ENCODE measurements around the gene ARHGAP30. TPM values are rescaled to one million over a fixed set of nuclear protein-coding genes. Genes with fewer than 3 reads are reported as not detected.

ARHGAP30 gene
- total and polyA plus RNA-seq, 4 donors = 10.5 to 66.3 (median 33.8) TPM

DNA sequence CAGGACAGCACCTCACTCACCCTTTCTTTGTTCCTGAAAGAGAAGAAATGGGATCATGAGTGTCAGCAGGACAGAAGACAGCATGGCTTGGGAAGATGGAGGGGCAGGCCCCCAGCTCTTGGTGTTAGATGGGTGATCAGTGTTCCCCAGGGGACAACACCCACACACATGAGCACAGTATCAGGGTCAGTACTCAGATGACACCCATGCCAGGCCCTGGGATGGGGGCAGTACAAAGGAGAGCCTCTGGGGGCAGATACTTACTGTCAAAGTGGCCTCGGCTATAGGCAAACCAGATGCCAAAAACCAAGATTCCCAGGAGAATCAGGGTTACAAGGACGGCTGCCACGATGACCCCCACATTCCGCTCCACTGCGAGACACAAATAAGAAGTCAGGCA lies 70.3 kb downstream of the ARHGAP30 start:
- ATAC-seq (ENCODE audit: insufficient read depth, low FRiP score) (no peak), DNase-seq (no peak)
- Histone ChIP-seq H3K9me3 (ENCODE audit: control insufficient read depth in 4 of 4, insufficient read depth in 3 of 4, low read length in 3 of 4) (no peaks in the 10 kb centered on the region), H3K27ac (ENCODE audit: low read depth in 1 of 2, low read length in 1 of 2) (peak overlapping the region in 1 of 2 donors; percentile 52), H3K36me3 (ENCODE audit: control insufficient read depth in 4 of 4, insufficient read depth in 4 of 4, low read length in 4 of 4) (peaks cover 0 to 25% (median 1%) of the 10 kb centered on the region in 4 donors), H3K4me3 (no peak overlapping the region), H3K27me3 (ENCODE audit: control insufficient read depth in 3 of 3, insufficient read depth in 3 of 3, low read length in 2 of 3) (no peaks in the 10 kb centered on the region), H3K4me1 (ENCODE audit: control insufficient read depth in 5 of 5, insufficient read depth in 5 of 5, low read length in 5 of 5) (peaks cover 0 to 8% (median 0%) of the 10 kb centered on the region in 5 donors), H3K9ac (ENCODE audit: insufficient read depth in 1 of 2, low read length in 2 of 2) (no peak overlapping the region)
- TF ChIP-seq, protein P1, sequence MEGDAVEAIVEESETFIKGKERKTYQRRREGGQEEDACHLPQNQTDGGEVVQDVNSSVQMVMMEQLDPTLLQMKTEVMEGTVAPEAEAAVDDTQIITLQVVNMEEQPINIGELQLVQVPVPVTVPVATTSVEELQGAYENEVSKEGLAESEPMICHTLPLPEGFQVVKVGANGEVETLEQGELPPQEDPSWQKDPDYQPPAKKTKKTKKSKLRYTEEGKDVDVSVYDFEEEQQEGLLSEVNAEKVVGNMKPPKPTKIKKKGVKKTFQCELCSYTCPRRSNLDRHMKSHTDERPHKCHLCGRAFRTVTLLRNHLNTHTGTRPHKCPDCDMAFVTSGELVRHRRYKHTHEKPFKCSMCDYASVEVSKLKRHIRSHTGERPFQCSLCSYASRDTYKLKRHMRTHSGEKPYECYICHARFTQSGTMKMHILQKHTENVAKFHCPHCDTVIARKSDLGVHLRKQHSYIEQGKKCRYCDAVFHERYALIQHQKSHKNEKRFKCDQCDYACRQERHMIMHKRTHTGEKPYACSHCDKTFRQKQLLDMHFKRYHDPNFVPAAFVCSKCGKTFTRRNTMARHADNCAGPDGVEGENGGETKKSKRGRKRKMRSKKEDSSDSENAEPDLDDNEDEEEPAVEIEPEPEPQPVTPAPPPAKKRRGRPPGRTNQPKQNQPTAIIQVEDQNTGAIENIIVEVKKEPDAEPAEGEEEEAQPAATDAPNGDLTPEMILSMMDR (IDR thresholded peaks at IDR 0.05; ENCODE audit: control extremely low read depth, extremely low read depth) = no peak
- WGBS, 2 donors = 94% methylated on average over 5 of the region's 5 CpGs

DNA sequence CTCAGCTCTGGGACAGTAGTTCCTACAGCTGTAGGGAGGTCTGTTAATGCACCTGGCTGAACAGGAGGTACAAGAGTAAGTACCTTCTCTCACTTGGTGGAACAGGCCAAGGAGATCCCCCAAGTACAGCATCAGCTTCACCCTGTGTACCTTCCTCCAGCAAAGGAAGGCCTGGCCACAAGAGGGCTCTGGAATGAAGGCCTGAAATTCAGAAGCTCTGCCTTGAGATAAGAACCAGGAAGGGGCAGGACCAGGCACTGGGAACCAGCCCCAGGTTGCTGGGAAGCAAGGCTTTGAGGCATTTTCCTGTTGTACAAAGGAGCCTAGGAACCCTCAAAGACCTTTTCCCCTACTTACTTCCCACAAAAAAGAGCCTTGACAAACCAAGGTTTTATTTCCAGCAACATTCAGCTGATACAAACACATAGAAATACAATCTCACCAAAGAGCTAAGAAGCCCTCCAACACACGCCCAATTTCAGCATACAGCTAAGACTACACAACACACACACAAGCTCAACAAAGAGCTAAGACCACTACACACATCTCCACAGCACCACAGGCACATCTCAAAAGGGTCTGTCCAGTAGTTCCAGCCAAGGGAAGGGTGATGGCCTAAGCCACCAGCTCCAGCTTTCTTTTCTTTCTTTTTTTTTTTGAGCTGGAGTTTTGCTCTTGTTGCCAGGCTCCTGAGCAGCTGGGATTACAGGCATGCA lies 72.2 kb downstream of the ARHGAP30 start:
- ATAC-seq (ENCODE audit: insufficient read depth, low FRiP score) = peak; percentile 80

More for the DNA sequence above, 72.2 kb downstream of the ARHGAP30 start:
- no peak overlapping the region for H3K9ac ChIP-seq (ENCODE audit: insufficient read depth in 1 of 2, low read length in 2 of 2)
- H3K9me3 ChIP-seq (ENCODE audit: control insufficient read depth in 4 of 4, insufficient read depth in 3 of 4, low read length in 3 of 4) = no peaks in the 10 kb centered on the region
- H3K4me1 ChIP-seq (ENCODE audit: control insufficient read depth in 5 of 5, insufficient read depth in 5 of 5, low read length in 5 of 5) = peaks cover 0 to 8% (median 0%) of the 10 kb centered on the region in 5 donors
- peak; percentile 47 to 67 (median 60) for DNase-seq
- TF ChIP-seq, protein P1 (IDR thresholded peaks at IDR 0.05; ENCODE audit: control extremely low read depth, extremely low read depth) = peak; percentile 60
- 72 to 74% methylated on average over 1 of the region's 1 CpG for WGBS, 2 donors
- H3K4me3 ChIP-seq = no peak overlapping the region
- H3K27me3 ChIP-seq (ENCODE audit: control insufficient read depth in 3 of 3, insufficient read depth in 3 of 3, low read length in 2 of 3) = no peaks in the 10 kb centered on the region
- H3K27ac ChIP-seq (ENCODE audit: low read depth in 1 of 2, low read length in 1 of 2) = peak overlapping the region; percentile 67 to 78
- H3K36me3 ChIP-seq (ENCODE audit: control insufficient read depth in 4 of 4, insufficient read depth in 4 of 4, low read length in 4 of 4) = peaks cover 0 to 25% (median 1%) of the 10 kb centered on the region in 4 donors

Small RNA genes lying within 50 kb of the gene (small RNA-seq; reads per million reads assigned to genes)
- not detected for gene AL591806.2 (ENCODE audit: low replicate concordance)

Other genes with a start within 250 kb of the ARHGAP30 start
- 1 to 10 TPM; 1.5 to 3.2 TPM for gene CD244, start 207.0 kb downstream of the ARHGAP30 start, total RNA-seq
- gene CD244, start 207.0 kb downstream of the ARHGAP30 start, polyA plus RNA-seq = 1 to 10 TPM in 1 of 2 donors, under 1 TPM in 1; 0.57 to 3.1 TPM
- gene ITLN1, start 184.7 kb downstream of the ARHGAP30 start, total RNA-seq = 1 to 10 TPM; 1.6 to 3.3 TPM
- 100 to 1,000 TPM in 1 of 2 donors, under 1 TPM in 1; 0.86 to 110 TPM for gene ITLN1, start 184.7 kb downstream of the ARHGAP30 start, polyA plus RNA-seq
- 10 to 100 TPM in 1 of 2 donors, 1 to 10 TPM in 1; 1.6 to 13.8 TPM for gene ITLN2, start 115.1 kb downstream of the ARHGAP30 start, total RNA-seq
- 10 to 100 TPM in 1 of 2 donors, 1 to 10 TPM in 1; 9.0 to 23.7 TPM for gene ITLN2, start 115.1 kb downstream of the ARHGAP30 start, polyA plus RNA-seq
- gene F11R, start 48.7 kb downstream of the ARHGAP30 start, total RNA-seq = 100 to 1,000 TPM; 174 to 201 TPM
- gene F11R, start 48.7 kb downstream of the ARHGAP30 start, polyA plus RNA-seq = 100 to 1,000 TPM in 1 of 2 donors, 10 to 100 TPM in 1; 91.7 to 107 TPM
- gene TSTD1, start 30.9 kb downstream of the ARHGAP30 start, total RNA-seq = 10 to 100 TPM; 43.2 to 67.9 TPM
- 100 to 1,000 TPM in 1 of 2 donors, 10 to 100 TPM in 1; 77.8 to 187 TPM for gene TSTD1, start 30.9 kb downstream of the ARHGAP30 start, polyA plus RNA-seq
- 10 to 100 TPM; 67.5 to 70.0 TPM for gene USF1, start 23.9 kb downstream of the ARHGAP30 start, total RNA-seq
- gene USF1, start 23.9 kb downstream of the ARHGAP30 start, polyA plus RNA-seq = 10 to 100 TPM; 77.0 to 95.1 TPM
- gene NECTIN4, start 19.7 kb upstream of the ARHGAP30 start, total RNA-seq = 10 to 100 TPM; 11.7 to 12.5 TPM
- 1 to 10 TPM; 6.2 to 8.1 TPM for gene NECTIN4, start 19.7 kb upstream of the ARHGAP30 start, polyA plus RNA-seq
- gene KLHDC9, start 28.5 kb upstream of the ARHGAP30 start, total RNA-seq = 10 to 100 TPM in 1 of 2 donors, 1 to 10 TPM in 1; 7.1 to 13.0 TPM
- 1 to 10 TPM; 5.8 to 8.6 TPM for gene KLHDC9, start 28.5 kb upstream of the ARHGAP30 start, polyA plus RNA-seq
- 10 to 100 TPM; 21.5 to 46.7 TPM for gene PFDN2, start 48.1 kb upstream of the ARHGAP30 start, total RNA-seq
- 100 to 1,000 TPM; 140 to 324 TPM for gene PFDN2, start 48.1 kb upstream of the ARHGAP30 start, polyA plus RNA-seq
- 10 to 100 TPM; 35.6 to 40.4 TPM for gene NIT1, start 48.2 kb upstream of the ARHGAP30 start, total RNA-seq
- 10 to 100 TPM; 26.9 to 40.3 TPM for gene NIT1, start 48.2 kb upstream of the ARHGAP30 start, polyA plus RNA-seq
- gene DEDD, start 62.8 kb upstream of the ARHGAP30 start, total RNA-seq = 10 to 100 TPM; 25.0 to 38.8 TPM
- gene DEDD, start 62.8 kb upstream of the ARHGAP30 start, polyA plus RNA-seq = 10 to 100 TPM; 19.4 to 36.8 TPM
- 100 to 1,000 TPM in 1 of 2 donors, 10 to 100 TPM in 1; 99.6 to 101 TPM for gene UFC1, start 84.1 kb upstream of the ARHGAP30 start, total RNA-seq
- gene UFC1, start 84.1 kb upstream of the ARHGAP30 start, polyA plus RNA-seq = 100 to 1,000 TPM; 122 to 149 TPM
- gene USP21, start 89.6 kb upstream of the ARHGAP30 start, total RNA-seq = 10 to 100 TPM; 22.6 to 28.6 TPM
- 10 to 100 TPM; 18.2 to 19.9 TPM for gene USP21, start 89.6 kb upstream of the ARHGAP30 start, polyA plus RNA-seq
- 10 to 100 TPM; 33.1 to 34.1 TPM for gene PPOX, start 96.5 kb upstream of the ARHGAP30 start, total RNA-seq
- 10 to 100 TPM; 14.8 to 33.0 TPM for gene PPOX, start 96.5 kb upstream of the ARHGAP30 start, polyA plus RNA-seq
- gene B4GALT3, start 107.6 kb upstream of the ARHGAP30 start, total RNA-seq = 10 to 100 TPM; 28.0 to 34.2 TPM
- 10 to 100 TPM; 25.7 to 34.6 TPM for gene B4GALT3, start 107.6 kb upstream of the ARHGAP30 start, polyA plus RNA-seq
- 10 to 100 TPM in 1 of 2 donors, 1 to 10 TPM in 1; 2.3 to 18.8 TPM for gene ADAMTS4, start 129.2 kb upstream of the ARHGAP30 start, total RNA-seq
- 10 to 100 TPM in 1 of 2 donors, 1 to 10 TPM in 1; 7.2 to 22.3 TPM for gene ADAMTS4, start 129.2 kb upstream of the ARHGAP30 start, polyA plus RNA-seq
- gene NDUFS2, start 132.5 kb upstream of the ARHGAP30 start, total RNA-seq = 100 to 1,000 TPM in 1 of 2 donors, 10 to 100 TPM in 1; 81.0 to 104 TPM
- gene NDUFS2, start 132.5 kb upstream of the ARHGAP30 start, polyA plus RNA-seq = 10 to 100 TPM; 40.2 to 95.2 TPM
- 100 to 1,000 TPM in 1 of 2 donors, 10 to 100 TPM in 1; 41.6 to 169 TPM for gene FCER1G, start 145.4 kb upstream of the ARHGAP30 start, total RNA-seq
- 1,000 to 10,000 TPM in 1 of 2 donors, 100 to 1,000 TPM in 1; 275 to 1,998 TPM for gene FCER1G, start 145.4 kb upstream of the ARHGAP30 start, polyA plus RNA-seq
- gene APOA2, start 153.7 kb upstream of the ARHGAP30 start, total RNA-seq = 1 to 10 TPM in 1 of 2 donors, not detected in 1; 2.3 TPM
- 1 to 10 TPM in 1 of 2 donors, not detected in 1; 1.4 TPM for gene APOA2, start 153.7 kb upstream of the ARHGAP30 start, polyA plus RNA-seq
- gene TOMM40L, start 156.2 kb upstream of the ARHGAP30 start, total RNA-seq = 10 to 100 TPM in 1 of 2 donors, 1 to 10 TPM in 1; 4.9 to 13.0 TPM
- 10 to 100 TPM in 1 of 2 donors, 1 to 10 TPM in 1; 6.8 to 11.1 TPM for gene TOMM40L, start 156.2 kb upstream of the ARHGAP30 start, polyA plus RNA-seq
- gene NR1I3, start 168.3 kb upstream of the ARHGAP30 start, total RNA-seq = not detected
- under 1 TPM in 1 of 2 donors, not detected in 1; 0.17 TPM for gene NR1I3, start 168.3 kb upstream of the ARHGAP30 start, polyA plus RNA-seq
- 1 to 10 TPM; 3.6 to 5.8 TPM for gene PCP4L1, start 188.9 kb upstream of the ARHGAP30 start, total RNA-seq
- 1 to 10 TPM; 6.9 to 9.3 TPM for gene PCP4L1, start 188.9 kb upstream of the ARHGAP30 start, polyA plus RNA-seq
- gene MPZ, start 240.1 kb upstream of the ARHGAP30 start, total RNA-seq = 1 to 10 TPM; 3.6 to 5.1 TPM
- 1 to 10 TPM; 2.0 to 3.7 TPM for gene MPZ, start 240.1 kb upstream of the ARHGAP30 start, polyA plus RNA-seq
- 100 to 1,000 TPM in 1 of 2 donors, 10 to 100 TPM in 1; 87.1 to 173 TPM for gene SDHC, start 244.5 kb upstream of the ARHGAP30 start, total RNA-seq
- 100 to 1,000 TPM in 1 of 2 donors, 10 to 100 TPM in 1; 52.5 to 204 TPM for gene SDHC, start 244.5 kb upstream of the ARHGAP30 start, polyA plus RNA-seq